OCI-LY7 (cell line): ENCODE data around the gene RPUSD1. TPM values are rescaled to one million over a fixed set of nuclear protein-coding genes. Genes with fewer than 3 reads are reported as not detected.

ENCODE experiments used
- BruUV-seq: library from RNA; stranded (reverse); fragments of 400-500 nt; replicated peaks from 2 replicates; lab custom pipeline; 2021; lab: Mats Ljungman, UMichigan
- CTCF ChIA-PET: fragments of 300-600 bp; sonication (Branson Sonifier 250); formaldehyde crosslinking; loops from one replicate; lab custom pipeline; 2022; ENCODE audit warnings: antibody characterized with exemption; ENCODE audit not compliant: unreplicated experiment; lab: Charles Lee
- POLR2A ChIA-PET: fragments of 300-600 bp; sonication (Branson Sonifier 250); formaldehyde crosslinking; loops from one replicate; lab custom pipeline; 2022; ENCODE audit warnings: antibody characterized with exemption; lab: Charles Lee
- DNase-seq: peaks from one replicate; pipeline ENCODE4 v3.0.0-alpha.2; 2015; ENCODE audit warnings: low spot score
- H2AFZ ChIP-seq: fragments of 200-600 bp; sonication (generic), shearing (Covaris generic); 2 replicates; pipeline ENCODE4 v1.6.1; 2014; ENCODE audit warnings: mild to moderate bottlenecking, antibody characterized with exemption, low read length, moderate library complexity
- H3K27ac ChIP-seq: fragments of 200-600 bp; sonication (generic); 2 replicates; pipeline ENCODE4 v1.5.1; 2014; ENCODE audit warnings: mixed run types, low read depth, mild to moderate bottlenecking, moderate library complexity, low read length, inconsistent platforms; ENCODE audit not compliant: poor library complexity, severe bottlenecking
- H3K36me3 ChIP-seq: fragments of 200-600 bp; sonication (generic); 2 replicates; pipeline ENCODE4 v1.6.1; 2014; ENCODE audit warnings: mild to moderate bottlenecking, antibody characterized with exemption, low read length, moderate library complexity, mixed read lengths; ENCODE audit not compliant: insufficient read depth
- H3K4me1 ChIP-seq: fragments of 200-600 bp; sonication (generic); 2 replicates; pipeline ENCODE4 v1.5.1; 2014; ENCODE audit warnings: mild to moderate bottlenecking, low read length; ENCODE audit not compliant: insufficient read depth, poor library complexity, severe bottlenecking
- H3K4me2 ChIP-seq: fragments of 200-600 bp; sonication (generic); 2 replicates; pipeline ENCODE4 v1.6.1; 2014; ENCODE audit warnings: mild to moderate bottlenecking, low read length
- H3K4me3 ChIP-seq: fragments of 200-600 bp; sonication (generic); 2 replicates; pipeline ENCODE4 v1.5.1; 2014; ENCODE audit warnings: mild to moderate bottlenecking, low read depth, low read length; ENCODE audit not compliant: poor library complexity, severe bottlenecking
- H3K79me2 ChIP-seq: fragments of 200-600 bp; sonication (generic); 2 replicates; pipeline ENCODE4 v1.6.1; 2016; ENCODE audit warnings: low read depth, mild to moderate bottlenecking, low read length, moderate library complexity, mixed read lengths; ENCODE audit not compliant: insufficient read depth
- H3K9me2 ChIP-seq: fragments of 200-600 bp; sonication (generic); 2 replicates; pipeline ENCODE4 v1.6.1; 2016; ENCODE audit warnings: mild to moderate bottlenecking, low read length, mixed read lengths; ENCODE audit not compliant: insufficient read depth
- H3K9me3 ChIP-seq: fragments of 200-600 bp; sonication (generic); 2 replicates; pipeline ENCODE4 v1.6.1; 2014; ENCODE audit warnings: mild to moderate bottlenecking, mixed run types, low read length, mixed read lengths
- H4K20me1 ChIP-seq: fragments of 200-600 bp; sonication (generic); 2 replicates; pipeline ENCODE4 v1.6.1; 2014; ENCODE audit warnings: mild to moderate bottlenecking, antibody characterized with exemption, low read length, moderate library complexity, mixed read lengths; ENCODE audit not compliant: insufficient read depth
- EZH2phosphoT487 ChIP-seq: fragments of 200-600 bp; sonication (generic); IDR thresholded peaks from 2 replicates; pipeline ENCODE4 v1.6.1; 2018; ENCODE audit warnings: low read depth, borderline replicate concordance, mild to moderate bottlenecking, mixed run types, antibody characterized with exemption, low read length, moderate library complexity, mixed read lengths
- intact Hi-C: fragments of 100-400 bp; cut with micrococcal nuclease; formaldehyde crosslinking; loops from one replicate; pipeline ENCODE4 v1.10.0; 2022; ENCODE audit not compliant: unreplicated experiment
- total RNA-seq, 2 experiments: library from RNA; depleted of rRNA in 1 of 2; stranded (reverse); fragments of >200 nt in 1 of 2; shearing (Covaris generic) in 1 of 2; gene quantifications; 2 replicates each; pipeline ENCODE4 v1.2.3, GENCODE V29; 2014 to 2022
- TF ChIP-seq, protein P1 (sequence below): fragments of 200-600 bp; sonication (generic); conservative IDR thresholded peaks from 2 replicates; pipeline ENCODE4 v1.5.1; 2014; ENCODE audit warnings: mild to moderate bottlenecking, antibody characterized with exemption, low read length, moderate library complexity, mixed read lengths

RPUSD1 gene
- total RNA-seq, 2 experiments from 2014 or later, result 48.6 to 64.1 TPM

DNA sequence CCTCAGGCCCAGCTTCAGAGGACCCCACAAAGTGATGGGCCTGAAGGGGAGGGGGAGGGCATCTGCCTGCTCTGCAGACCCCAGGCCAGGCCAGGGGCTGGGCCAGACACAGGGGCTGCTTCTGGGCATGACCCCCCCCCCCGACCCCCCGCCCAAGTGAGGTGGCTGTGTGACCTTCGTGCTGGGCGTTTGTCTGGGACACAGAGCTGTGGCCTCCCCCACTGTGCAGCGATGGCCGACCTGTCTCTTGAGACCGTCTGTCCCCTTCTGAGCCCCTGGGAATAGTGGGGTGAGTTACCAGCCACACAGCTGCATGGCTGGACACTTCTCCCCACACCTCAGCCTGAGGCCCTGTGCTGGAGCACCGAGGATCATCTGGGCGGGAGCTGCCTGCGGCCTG lies 47.2 kb upstream of the RPUSD1 start:
- H3K36me3 ChIP-seq, result no peaks in the 10 kb centered on the region
- H3K4me2 ChIP-seq, result no peak overlapping the region
- H3K4me1 ChIP-seq, result no peaks in the 10 kb centered on the region
- H3K79me2 ChIP-seq, result no peaks in the 10 kb centered on the region
- H3K27ac ChIP-seq, result no peak overlapping the region
- TF ChIP-seq, protein P1, sequence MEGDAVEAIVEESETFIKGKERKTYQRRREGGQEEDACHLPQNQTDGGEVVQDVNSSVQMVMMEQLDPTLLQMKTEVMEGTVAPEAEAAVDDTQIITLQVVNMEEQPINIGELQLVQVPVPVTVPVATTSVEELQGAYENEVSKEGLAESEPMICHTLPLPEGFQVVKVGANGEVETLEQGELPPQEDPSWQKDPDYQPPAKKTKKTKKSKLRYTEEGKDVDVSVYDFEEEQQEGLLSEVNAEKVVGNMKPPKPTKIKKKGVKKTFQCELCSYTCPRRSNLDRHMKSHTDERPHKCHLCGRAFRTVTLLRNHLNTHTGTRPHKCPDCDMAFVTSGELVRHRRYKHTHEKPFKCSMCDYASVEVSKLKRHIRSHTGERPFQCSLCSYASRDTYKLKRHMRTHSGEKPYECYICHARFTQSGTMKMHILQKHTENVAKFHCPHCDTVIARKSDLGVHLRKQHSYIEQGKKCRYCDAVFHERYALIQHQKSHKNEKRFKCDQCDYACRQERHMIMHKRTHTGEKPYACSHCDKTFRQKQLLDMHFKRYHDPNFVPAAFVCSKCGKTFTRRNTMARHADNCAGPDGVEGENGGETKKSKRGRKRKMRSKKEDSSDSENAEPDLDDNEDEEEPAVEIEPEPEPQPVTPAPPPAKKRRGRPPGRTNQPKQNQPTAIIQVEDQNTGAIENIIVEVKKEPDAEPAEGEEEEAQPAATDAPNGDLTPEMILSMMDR, result no peak
- no peak for TF ChIP-seq EZH2phosphoT487
- no peak overlapping the region for H2AFZ ChIP-seq
- BruUV-seq, result no TSS peak
- H4K20me1 ChIP-seq, result no peaks in the 10 kb centered on the region
- intact Hi-C loops, result no loop called here
- no peak for DNase-seq
- ChIA-PET CTCF (no interaction called here), POLR2A (no interaction called here)
- H3K9me2 ChIP-seq, result no peaks in the 10 kb centered on the region
- peaks cover 8% of the 10 kb centered on the region for H3K9me3 ChIP-seq
- H3K4me3 ChIP-seq, result no peak overlapping the region

DNA sequence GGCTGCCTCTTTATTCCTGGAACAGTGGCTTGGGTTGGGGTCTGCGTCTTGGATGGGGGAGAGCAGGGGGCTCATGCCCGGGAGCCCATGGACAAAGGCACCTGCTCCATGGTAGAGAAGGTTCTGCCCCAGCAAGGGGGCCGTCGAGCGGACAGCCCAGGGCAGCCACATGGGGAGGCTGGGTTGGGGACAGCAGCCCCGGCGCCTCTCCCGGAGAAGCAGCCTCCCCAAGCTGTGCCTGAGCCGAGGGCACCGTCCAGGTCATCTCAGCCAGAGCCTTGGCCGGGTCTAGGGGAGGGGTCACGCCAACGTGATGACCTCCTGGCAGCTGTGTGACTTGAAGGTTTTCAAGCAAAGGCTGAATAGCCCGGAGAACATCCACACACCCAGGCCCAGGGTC lies 45.2 kb upstream of the RPUSD1 start:
- Histone ChIP-seq H4K20me1 (no peaks in the 10 kb centered on the region), H3K79me2 (no peaks in the 10 kb centered on the region), H3K9me3 (peaks cover 8% of the 10 kb centered on the region), H3K36me3 (no peaks in the 10 kb centered on the region), H3K4me2 (no peak overlapping the region), H3K4me3 (no peak overlapping the region), H3K27ac (no peak overlapping the region), H3K9me2 (no peaks in the 10 kb centered on the region), H2AFZ (no peak overlapping the region), H3K4me1 (no peaks in the 10 kb centered on the region)
- no TSS peak for BruUV-seq
- ChIA-PET POLR2A (no interaction called here), CTCF (no interaction called here)
- no peak for TF ChIP-seq EZH2phosphoT487
- TF ChIP-seq, protein P1, result no peak
- intact Hi-C loops, result no loop called here
- no peak for DNase-seq

DNA sequence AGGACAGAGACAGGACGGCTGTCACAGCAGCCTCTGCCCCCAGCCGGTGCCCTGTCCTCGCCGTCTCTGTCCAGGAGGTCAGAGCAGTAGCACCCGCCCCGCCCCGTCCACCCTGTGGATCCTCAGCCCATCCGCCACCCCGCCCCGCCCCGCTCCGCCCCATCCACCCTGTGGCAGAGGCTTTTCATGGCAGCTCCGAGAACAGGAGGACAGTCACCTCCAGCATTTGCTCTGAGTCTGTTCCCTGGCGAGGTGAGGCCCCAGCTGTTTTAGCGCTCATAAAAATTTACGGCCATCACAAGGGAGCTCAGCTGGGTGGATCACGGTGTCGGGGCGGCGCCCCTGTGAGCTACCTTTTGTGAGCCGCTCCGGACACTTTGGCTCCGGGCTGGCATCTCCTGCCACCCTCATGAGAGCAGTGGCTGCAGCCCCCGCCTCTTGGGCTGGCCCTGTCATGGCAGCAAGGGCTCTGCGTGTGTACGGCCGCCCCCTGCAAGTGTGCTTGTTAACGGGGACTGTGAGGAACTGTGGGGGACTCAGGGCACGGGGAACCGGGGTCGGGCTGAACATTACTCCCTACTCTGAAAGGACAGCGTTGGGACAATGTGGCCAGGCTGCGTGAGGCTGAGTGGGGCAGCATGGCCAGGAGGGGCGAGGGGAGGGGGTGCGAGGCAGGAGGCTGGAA lies 44.6 kb upstream of the RPUSD1 start:
- no TSS peak for BruUV-seq
- TF ChIP-seq, protein P1, result no peak
- no peak for TF ChIP-seq EZH2phosphoT487
- no peak for DNase-seq
- no peaks in the 10 kb centered on the region for H3K9me2 ChIP-seq
- H3K36me3 ChIP-seq, result no peaks in the 10 kb centered on the region
- no peak overlapping the region for H3K27ac ChIP-seq
- H3K4me2 ChIP-seq, result no peak overlapping the region
- H4K20me1 ChIP-seq, result no peaks in the 10 kb centered on the region
- no peak overlapping the region for H3K4me3 ChIP-seq
- POLR2A ChIA-PET, result no interaction called here
- no peaks in the 10 kb centered on the region for H3K4me1 ChIP-seq
- intact Hi-C loops, result no loop called here
- no peak overlapping the region for H2AFZ ChIP-seq
- H3K9me3 ChIP-seq, result peaks cover 8% of the 10 kb centered on the region
- H3K79me2 ChIP-seq, result no peaks in the 10 kb centered on the region
- CTCF ChIA-PET, result no interaction called here
